HK-2 (cell line): ENCODE data around the gene PPP1R12C.
A peak's percentile ranks its signal among the peaks of the same experiment; 100 is the strongest.

ENCODE experiments used
- DNase-seq: peaks from one replicate; pipeline ENCODE4 v3.0.0-alpha.2; 2018; ENCODE audit not compliant: unreplicated experiment

The PPP1R12C gene

DNA sequence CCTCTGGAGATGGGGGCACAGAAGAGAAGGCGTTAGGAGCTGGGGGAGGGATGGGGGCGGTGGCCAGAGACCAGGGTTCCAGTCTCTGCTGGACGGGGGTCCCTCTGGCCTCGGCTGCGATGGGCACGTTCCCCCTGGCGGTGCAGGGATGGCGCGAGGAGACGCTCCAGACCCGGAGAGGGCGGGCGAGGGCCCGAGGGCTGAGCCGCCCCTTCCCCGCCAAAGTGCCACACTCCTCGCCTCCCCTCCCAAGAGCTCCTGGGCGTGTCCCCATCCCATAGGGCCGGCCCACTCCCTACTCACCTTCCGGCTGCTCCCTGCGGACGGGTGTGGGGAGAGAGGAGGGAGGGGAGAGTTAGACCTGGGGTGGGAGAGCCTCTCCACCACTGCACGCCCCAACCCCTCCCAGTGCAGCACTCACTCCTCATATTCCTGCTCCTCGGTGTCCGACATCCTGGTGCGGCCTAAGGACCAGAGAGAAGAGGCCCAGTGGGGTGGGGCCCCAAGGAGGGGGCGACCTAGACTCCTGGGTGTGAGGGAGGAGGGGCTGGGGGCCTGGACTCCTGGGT, 29.4 kb upstream of the PPP1R12C start:
- DNase-seq, result peak; percentile 87

GRCh38 chr19:55146078-55146704, 28.8 kb upstream of the PPP1R12C start:
- DNase-seq, result peak; percentile 74

DNA sequence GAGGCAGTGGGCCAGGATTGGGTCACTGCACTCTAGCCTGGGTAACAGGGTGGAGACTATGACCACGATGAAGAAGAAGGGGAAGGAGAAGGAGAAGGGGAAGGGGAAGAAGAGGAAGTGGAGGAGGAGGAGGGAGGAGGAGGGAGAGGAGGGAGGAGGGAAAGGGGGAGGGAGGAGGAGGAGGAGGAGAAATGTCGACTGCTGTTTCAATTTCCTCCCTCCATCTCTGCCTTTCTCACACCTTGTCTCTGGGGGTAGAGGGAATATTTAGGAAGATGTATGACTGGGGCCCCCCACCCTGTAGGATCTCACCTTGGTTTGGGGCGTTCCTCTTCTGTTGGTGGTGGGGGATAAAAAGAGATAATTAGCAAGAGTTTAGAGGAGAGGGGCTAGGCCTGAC, 27.8 kb upstream of the PPP1R12C start:
- DNase-seq, result no peak

DNA sequence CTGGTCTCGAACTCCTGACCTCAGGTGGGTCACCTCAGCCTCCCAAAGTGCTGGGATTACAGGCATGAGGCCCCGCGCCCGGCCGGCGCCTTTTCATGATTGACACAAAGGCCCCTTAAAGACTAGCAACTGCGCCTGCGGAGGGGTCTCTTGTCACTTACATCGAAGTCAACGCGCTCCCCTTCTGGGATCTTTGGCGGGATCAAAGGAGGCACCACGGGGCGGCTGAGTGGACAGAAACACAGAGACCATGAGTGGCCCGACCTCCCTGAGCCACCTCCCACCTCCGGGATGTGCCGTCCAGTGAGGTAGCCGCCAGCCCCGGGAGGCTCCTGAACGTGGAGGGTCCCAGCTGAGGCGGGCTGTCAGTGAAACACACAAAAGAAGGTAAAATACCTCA, 24.3 kb upstream of the PPP1R12C start:
- no peak for DNase-seq

GRCh38 chr19:55137915-55138314, 20.5 kb upstream of the PPP1R12C start:
- no peak for DNase-seq

GRCh38 chr19:55136399-55137102, 19.1 kb upstream of the PPP1R12C start:
- DNase-seq, result no peak

GRCh38 chr19:55134736-55135135, 17.3 kb upstream of the PPP1R12C start:
- no peak for DNase-seq

DNA sequence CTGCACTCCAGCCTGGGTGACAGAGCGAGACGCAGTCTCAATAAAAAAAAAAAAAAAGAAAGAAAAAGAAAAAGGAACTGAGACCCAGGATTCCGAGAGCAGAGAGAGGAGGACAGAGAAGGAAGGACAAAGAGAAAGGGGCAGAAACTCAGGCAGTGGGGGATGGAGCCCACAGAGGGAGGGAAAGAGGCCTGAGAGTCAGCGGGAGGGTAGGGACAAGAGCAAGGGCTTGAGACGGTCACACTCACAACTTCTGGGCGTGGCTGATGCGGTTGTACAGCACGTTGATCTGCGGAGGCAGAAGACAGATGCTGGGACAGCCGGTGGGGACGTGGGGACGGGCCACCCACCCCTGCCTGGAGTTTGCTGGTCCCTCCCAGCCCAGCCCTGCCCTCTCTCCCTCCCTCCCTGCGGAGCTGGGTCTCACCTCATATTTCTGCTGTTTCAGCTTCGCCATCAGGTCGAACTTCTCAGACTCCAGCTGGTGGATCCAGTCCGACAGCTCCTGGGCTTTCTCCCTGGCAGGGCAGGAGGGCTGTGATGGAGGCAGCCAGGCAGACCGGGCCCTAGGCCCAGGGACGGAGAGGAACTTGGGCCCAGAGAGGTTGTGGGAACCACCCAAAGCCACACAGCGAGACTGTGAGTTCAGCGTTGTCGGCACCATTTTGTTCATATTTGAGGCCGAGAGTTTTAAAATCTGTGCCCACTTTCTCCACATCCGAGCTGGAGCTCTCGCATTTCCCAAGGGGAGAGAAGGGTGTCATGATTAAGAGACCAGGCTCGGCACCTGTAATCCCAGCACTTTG, 16.4 kb upstream of the PPP1R12C start:
- DNase-seq, result no peak

DNA sequence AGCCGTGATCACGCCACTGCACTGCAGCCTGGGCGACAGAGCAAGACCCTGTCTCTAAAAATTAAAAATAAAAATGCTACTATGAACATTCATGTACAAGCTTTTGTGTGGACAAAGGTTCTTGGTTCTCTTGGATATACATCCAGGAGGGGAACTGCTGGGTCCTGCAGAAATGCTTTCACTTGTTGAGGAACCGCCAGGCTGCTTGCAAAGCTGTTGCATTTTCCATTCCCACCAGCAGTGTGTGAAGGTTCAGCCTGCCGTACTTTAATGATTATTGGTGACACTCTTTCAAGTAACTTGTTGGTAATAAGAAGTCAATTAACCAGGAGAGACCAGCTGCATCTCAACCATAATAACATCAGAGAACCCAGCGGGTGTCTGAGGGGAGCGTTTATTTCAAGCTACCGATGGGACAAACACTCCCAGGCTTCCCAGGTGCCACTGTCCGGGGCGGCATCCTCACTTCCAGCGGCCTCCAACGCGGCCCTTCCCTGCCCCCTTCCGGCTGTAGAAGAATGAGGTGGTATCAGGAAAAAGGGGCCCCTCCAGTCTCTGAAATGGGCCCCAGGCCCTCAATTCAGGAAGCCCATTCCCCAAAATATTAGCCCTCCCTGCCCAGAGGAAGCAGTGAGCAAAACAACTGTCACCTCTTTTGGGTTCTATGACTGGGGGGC, 15.2 kb upstream of the PPP1R12C start:
- DNase-seq, result no peak

DNA sequence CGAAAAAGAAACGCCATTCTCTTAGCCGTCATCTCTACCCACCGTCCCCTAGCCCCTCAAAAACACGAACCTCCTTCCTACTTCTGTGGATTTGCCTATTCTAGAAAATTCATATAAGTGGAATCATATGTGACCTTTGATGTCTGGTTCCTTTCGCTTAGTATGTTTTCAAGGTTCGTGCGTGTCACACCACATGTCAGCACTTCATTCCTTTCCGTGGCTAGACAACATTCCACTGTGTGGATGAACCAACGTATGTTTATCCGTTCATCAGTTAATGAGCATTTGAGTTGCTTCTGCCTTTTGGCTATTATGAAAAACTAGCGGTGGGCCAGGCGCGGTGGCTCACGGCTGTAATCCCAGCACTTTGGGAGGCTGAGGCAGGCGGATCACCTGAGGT, 14.0 kb upstream of the PPP1R12C start:
- no peak for DNase-seq

DNA sequence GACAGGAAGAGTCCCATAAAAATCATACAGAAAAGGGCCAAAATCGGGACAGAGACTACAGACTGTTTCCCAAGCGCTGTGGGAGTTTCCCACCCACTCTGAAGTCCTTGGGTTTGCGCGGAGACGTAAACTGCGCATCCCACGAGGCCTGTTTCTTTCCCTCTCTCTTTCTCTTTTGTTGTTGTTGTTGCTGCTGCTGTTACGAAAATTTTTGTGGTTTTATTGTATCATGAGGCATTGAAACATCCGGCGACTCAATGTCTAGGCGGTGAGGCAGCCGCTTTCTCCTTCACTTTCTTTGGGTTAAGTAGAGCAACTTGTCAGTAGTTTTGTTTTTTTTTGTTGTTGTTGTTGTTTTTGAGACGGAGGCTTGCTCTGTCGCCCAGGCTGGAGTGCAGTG, 1.6 kb upstream of the PPP1R12C start:
- DNase-seq, result no peak

DNA sequence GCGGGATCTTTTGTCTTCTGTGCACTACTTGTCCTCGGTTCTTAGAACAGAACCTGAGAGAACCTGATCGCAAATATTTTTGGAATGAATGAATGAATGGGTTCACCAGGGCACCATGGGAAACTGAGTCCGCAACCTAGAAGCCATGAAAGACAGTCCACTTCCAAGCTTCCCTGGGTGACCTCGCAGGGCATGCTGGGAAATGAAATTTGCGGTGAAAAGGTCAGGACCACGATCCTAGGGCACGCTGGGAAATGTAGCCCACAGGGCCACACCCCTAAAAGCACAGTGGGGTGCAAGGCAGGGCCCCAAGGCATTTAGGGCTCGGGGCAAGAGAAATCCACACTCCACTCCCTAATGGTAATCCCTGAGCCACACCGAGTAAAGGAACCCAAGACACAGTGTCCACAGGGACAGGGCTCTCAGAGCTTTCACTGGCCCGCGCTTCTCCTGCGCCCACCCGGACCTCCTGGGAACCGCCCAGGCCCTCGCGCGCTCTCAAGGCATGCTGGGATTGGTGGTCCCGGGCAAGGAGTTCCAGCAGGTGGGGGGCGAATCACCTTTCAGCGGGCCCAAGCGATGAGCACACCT, 1.1 kb upstream of the PPP1R12C start:
- DNase-seq, result no peak

- DNase-seq, result peak; percentile 99
Observed at GRCh38 chr19:55117663-55118391, 390 bp upstream of the PPP1R12C start.

GRCh38 chr19:55116232-55116858, 1.1 kb downstream of the PPP1R12C start:
- peak; percentile 43 for DNase-seq

GRCh38 chr19:55115446-55116065, 1.9 kb downstream of the PPP1R12C start:
- DNase-seq, result no peak

DNA sequence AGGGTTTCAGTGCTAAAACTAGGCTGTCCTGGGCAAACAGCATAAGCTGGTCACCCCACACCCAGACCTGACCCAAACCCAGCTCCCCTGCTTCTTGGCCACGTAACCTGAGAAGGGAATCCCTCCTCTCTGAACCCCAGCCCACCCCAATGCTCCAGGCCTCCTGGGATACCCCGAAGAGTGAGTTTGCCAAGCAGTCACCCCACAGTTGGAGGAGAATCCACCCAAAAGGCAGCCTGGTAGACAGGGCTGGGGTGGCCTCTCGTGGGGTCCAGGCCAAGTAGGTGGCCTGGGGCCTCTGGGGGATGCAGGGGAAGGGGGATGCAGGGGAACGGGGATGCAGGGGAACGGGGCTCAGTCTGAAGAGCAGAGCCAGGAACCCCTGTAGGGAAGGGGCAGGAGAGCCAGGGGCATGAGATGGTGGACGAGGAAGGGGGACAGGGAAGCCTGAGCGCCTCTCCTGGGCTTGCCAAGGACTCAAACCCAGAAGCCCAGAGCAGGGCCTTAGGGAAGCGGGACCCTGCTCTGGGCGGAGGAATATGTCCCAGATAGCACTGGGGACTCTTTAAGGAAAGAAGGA, 2.8 kb downstream of the PPP1R12C start:
- no peak for DNase-seq

- DNase-seq, result peak; percentile 96
Observed at GRCh38 chr19:55113570-55114039, 3.8 kb downstream of the PPP1R12C start.

- DNase-seq, result peak; percentile 67
Observed at GRCh38 chr19:55112777-55113569, 4.5 kb downstream of the PPP1R12C start.
